GM19240 (cell line): ENCODE results near the gene SKA1.
"Not testable (repeated sequence)": the region's sequence is repeated elsewhere in the genome, so short reads cannot be mapped to it uniquely, and the experiment has no call there.

Experiments
- DNase-seq: peaks from one replicate; pipeline ENCODE4 v3.0.0; 2011; ENCODE audit warnings: low spot score; ENCODE audit not compliant: insufficient read length

The SKA1 gene

GRCh38 chr18:50395093-50395492 is 20.2 kb downstream of the SKA1 start:
- no peak for DNase-seq

- no peak for DNase-seq
These were observed 21.3 kb downstream of the SKA1 start for GRCh38 chr18:50396005-50396660.

GRCh38 chr18:50397023-50397422 is 22.2 kb downstream of the SKA1 start:
- DNase-seq, result no peak

DNA sequence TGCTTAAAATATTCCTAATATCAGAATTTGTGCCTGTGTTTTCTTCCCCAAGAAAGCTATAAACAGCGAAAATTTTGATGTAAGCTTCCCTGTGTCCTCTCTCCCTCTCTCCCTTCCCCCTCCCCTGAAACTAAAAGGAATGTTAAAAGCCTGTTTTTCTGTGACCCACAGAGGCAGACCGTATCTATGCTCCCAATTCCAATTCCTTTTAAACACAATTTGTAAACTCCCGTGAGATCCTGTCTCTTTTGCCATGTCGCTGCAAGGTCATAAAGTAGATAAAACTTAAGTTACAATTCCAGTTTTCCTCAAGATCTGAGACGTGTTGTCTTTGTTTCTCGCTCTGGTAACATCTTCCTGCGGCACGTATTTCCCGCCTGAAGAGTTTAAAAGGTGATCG is 23.3 kb downstream of the SKA1 start:
- DNase-seq, result no peak

- no peak for DNase-seq
These were observed 24.1 kb downstream of the SKA1 start for GRCh38 chr18:50398947-50399346.

DNA sequence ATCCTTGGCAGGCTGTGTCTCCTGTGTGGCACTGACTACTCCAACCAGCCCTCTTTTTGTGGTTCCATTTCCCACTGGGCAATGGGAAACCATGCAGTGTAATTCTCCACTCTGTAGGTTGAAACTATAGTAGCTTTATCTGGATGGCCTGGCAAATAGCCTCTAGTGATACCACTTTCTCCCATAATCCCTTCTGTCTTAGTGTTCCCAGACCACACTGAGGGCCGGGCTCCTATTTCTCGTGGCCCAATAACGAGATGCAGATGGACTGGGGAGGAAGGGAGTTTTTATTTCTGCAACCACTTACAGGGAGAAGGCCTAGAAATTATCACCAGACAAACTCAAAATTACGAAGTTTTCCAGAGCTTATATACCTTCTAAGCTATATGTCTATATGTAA is 24.7 kb downstream of the SKA1 start:
- DNase-seq, result no peak

GRCh38 chr18:50400438-50400837 is 25.6 kb downstream of the SKA1 start:
- DNase-seq, result not testable (repeated sequence)

DNA sequence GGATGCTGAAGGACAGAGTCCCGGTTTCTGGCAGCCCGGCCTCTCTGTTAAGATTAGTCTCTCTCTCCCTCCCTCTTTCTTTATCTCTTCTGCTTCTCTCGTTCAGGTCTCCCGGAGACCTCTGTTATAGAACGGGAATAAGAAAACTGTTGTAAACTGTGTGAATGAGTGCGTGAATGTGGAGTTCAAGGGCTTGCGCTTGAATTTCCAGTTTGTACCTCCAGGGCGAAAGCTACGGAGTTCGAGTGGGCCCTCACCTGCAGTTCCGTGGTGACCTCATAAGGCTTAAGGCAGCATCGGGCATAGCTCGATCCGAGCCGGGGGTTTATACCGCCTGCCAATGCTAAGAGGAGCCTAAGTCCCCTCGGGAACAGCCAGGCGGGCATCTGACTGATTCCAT is 26.4 kb downstream of the SKA1 start:
- DNase-seq, result no peak

DNA sequence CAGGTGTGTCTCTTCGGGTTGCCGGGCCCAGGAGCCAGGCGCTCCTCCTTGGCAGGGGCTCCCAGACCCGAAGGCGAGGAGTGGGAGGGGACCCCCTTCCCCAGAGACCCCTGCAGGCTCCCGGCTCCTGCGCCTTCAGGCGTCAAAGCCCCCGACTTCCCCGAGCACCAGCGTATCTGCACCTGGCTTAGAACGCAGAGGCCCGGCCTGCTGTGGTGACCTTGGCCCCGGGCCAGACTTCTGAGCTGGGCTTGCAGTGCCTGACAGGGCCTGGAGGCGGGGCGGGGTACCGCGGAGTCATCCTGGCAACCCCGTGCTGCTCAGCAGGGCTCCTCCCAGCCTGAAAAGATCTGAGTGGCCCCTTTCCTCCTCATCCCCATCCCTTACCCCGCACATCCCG is 27.0 kb downstream of the SKA1 start:
- no peak for DNase-seq

- not testable (repeated sequence) for DNase-seq
These were observed 30.1 kb downstream of the SKA1 start for GRCh38 chr18:50404752-50405581.

- DNase-seq, result no peak
These were observed 30.9 kb downstream of the SKA1 start for GRCh38 chr18:50405582-50406271.

DNA sequence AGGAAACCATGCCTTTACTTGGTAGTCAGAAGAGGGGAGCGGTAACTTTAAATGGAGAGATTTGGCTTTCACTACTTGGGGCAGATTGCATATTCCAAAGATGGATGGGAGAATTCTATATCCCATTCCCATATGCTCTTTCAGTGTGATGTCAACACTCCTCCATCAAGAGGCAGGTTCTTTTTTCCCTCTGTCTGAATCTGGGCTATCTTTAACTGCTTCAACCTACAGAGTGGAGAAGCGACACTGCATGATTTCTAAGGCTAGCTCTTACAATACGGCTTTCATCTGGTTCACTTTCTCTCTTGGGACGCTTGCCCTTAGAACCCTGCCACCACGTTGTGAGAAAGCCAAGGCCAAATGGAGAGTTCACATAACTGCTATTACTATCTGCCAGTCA is 34.4 kb downstream of the SKA1 start:
- DNase-seq, result no peak

DNA sequence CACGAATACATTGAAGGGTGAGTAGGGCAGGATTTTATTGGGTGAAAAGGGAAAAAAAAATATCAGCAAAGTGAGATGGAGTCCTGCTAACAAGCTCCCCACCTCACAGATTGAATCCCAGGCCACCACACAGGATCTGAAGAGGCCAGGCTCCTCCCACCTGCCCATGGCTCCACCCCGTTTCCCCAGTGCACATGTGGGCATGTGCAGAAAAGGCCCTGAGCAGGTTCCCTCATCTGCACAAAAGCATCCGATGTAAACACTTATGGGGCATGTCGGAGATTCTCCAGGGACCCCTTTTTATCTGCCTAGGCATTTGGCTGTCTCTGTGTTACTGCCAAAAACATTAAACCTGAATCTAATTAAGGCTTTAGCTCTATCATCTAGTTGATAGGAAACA is 35.2 kb downstream of the SKA1 start:
- no peak for DNase-seq

DNA sequence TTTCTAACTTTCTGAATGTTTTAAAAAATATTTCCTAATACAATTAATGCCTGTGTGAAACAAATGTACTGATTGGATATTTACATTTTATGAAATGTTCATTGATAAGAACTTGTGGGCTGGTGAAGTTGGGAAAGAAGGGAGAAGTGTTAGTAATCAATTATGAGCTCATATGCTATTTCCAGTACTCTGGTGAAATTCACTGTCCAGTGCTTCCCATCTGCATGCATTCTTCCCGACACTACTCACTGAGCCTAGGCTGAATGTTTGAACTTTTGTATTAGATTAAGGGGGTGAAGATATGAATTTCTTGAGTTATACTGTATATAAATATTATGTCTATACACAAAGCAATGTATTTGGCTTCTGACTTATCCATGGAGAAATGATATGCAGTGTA is 36.0 kb downstream of the SKA1 start:
- no peak for DNase-seq

DNA sequence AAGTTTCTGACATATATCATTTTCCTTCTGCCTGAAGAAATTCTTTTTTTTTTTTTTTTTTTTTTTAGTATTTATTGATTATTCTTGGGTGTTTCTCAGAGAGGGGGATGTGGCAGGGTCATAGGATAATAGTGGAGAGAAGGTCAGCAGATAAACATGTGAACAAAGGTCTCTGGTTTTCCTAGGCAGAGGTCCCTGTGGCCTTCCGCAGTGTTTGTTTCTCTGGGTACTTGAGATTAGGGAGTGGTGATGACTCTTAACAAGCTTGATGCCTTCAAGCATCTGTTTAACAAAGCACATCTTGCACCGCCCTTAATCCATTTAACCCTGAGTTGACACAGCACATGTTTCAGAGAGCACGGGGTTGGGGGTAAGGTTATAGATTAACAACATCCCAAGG is 42.0 kb downstream of the SKA1 start:
- not testable (repeated sequence) for DNase-seq

DNA sequence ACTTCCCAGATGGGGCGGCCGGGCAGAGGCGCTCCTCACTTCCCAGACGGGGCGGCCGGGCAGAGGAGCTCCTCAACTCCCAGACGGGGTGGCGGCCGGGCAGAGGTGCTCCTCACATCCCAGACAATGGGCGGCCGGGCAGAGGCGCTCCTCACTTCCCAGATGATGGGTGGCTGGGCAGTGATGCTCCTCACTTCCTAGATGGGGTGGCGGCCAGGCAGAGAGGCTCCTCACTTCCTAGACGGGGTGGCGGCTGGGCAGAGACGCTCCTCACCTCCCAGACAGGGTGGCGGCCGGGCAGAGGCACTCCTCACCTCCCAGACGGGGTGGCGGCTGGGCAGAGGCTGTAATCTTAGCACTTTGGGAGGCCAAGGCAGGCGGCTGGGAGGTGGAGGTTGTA is 42.9 kb downstream of the SKA1 start:
- not testable (repeated sequence) for DNase-seq

DNA sequence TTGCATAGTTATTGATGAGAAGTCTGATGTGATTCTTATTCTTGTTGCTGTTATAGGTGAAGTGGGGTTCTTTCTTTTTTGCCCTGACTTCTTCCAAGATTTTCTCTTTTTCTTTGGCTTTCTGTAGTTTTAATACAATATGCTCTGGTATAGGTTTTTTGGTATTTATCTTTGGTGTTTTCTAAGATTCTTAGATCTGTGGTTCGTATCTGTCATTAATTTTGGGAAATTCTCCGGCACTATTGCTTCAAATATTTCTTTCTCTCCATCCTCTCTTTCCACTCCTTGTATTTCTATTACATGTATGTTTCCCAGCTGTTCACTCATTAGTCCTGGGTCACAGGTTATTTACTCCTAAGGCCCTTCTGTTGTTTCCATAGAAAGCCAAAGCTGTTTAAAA is 43.8 kb downstream of the SKA1 start:
- no peak for DNase-seq

DNA sequence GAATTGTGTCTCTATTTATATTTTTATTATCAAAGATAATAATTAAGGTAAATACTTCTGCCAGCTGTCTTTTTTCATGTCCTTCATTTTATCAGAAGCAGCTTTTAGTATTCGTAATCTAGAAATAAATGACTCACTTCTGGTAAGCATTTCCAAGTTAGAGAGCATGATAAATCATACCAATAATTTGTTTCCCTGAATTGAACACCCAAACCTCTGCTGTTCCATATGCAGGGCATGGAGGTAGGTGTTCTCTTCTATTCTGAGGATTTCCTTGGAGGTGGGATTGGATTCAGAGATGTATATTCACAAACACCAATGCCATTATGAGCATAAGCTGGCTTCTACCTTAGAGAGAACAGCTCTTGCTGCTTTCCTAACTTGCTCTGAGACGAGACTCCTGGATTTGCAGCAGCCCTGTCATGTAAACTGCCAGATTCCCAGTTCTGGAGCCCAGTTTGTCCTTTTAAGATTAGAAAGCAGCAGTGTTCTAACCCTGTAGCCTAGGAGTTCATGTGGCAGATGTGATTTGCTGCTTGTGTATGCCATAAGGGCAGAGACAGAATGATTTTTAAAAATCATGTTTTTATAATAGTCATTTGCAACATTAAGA is 47.5 kb downstream of the SKA1 start:
- no peak for DNase-seq

DNA sequence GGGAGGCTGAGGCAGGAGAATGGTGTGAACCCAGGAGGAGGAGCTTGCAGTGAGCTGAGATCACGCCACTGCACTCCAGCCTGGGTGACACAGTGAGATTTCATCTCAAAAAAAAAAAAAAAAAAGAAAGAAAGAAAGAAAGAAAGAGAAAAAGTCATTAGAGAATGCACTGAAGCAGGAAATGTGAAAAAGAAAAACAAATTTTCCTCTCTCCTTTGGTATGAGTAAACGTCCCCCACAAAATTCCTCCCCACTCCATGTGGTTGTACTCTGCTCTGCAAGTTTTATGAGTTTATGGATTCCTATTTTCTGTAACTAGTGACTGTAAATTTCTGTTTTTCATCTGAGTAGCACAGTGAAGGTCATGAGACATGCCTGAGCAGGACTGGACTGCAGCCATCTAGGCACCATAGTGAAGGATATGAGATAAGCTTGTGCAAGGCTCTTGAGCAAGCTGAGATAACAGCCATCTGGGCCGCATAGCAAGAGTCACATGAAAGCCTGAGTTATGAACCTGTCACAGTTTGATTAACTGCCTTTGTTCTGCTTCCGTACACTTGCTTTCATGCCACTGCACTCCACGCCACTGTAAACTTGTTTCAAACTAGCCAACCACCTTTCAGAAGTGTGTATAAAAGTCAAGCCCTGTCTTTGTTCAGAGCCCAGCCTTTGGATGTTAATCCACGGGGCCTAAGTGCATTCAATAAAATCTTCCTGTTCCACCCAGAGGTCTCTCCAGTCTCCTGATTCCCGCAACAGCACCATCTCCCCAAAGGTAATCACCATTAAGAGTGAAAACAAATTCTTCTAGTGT is 50.2 kb downstream of the SKA1 start:
- no peak for DNase-seq

DNA sequence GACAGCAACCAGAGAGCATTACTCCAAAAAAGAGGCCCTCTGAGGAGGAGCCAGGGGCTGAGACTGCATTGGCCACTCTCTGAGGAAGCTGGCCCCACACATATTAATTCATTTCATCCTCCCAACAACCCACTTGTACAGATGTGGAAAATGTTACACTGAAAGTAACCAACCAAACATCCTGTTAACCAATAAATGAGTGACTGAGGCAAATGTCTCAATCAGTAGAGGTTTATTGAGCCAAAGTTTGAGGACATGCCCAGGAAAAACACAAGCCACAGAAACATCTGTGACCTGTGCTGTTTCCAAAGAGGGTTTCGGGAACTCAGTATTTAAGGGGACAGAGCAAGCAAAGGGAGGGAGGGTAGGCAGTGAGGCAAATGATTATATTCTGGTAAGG is 53.0 kb downstream of the SKA1 start:
- DNase-seq, result no peak

DNA sequence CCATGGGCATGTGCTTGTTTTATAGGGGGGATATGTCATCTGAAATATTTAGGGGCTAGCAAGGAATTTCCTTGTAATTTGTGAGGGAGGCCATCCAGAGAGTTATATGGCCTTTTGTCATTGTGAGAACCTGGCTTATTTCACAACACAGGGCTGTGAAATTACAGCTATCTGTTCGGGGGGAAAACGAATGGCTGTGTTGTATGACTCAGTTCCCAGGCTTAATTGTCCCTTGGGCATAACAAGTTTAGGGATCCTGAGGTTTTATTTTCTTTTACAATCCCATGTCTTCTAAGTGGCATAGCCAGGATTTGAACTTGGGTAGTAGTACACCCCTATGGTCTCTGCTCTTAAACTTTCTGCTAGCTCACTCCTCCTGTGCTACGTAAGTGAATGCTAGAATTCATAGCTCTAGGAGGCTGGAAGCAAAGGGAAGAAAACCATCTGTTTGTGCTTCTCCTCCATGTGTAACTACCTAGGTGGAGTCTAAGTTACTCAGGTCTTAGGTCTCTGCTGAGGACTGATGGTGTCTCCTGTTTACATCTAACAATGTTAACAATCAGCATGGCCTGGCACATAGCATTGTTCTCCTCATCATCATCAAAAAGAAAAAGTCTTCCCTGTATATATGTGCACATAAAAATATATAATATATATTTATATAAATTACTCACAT is 53.8 kb downstream of the SKA1 start:
- no peak for DNase-seq
